NCI-H446 (cell line): ENCODE results near the gene PRSS23.
"Not testable (repeated sequence)": the region's sequence is repeated elsewhere in the genome, so short reads cannot be mapped to it uniquely, and the experiment has no call there.

Source experiments
- DNase-seq, 2 experiments: peaks; one replicate each; lab custom pipeline; 2025; lab: John Stamatoyannopoulos, UW

The PRSS23 gene, protein sequence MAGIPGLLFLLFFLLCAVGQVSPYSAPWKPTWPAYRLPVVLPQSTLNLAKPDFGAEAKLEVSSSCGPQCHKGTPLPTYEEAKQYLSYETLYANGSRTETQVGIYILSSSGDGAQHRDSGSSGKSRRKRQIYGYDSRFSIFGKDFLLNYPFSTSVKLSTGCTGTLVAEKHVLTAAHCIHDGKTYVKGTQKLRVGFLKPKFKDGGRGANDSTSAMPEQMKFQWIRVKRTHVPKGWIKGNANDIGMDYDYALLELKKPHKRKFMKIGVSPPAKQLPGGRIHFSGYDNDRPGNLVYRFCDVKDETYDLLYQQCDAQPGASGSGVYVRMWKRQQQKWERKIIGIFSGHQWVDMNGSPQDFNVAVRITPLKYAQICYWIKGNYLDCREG

DNA sequence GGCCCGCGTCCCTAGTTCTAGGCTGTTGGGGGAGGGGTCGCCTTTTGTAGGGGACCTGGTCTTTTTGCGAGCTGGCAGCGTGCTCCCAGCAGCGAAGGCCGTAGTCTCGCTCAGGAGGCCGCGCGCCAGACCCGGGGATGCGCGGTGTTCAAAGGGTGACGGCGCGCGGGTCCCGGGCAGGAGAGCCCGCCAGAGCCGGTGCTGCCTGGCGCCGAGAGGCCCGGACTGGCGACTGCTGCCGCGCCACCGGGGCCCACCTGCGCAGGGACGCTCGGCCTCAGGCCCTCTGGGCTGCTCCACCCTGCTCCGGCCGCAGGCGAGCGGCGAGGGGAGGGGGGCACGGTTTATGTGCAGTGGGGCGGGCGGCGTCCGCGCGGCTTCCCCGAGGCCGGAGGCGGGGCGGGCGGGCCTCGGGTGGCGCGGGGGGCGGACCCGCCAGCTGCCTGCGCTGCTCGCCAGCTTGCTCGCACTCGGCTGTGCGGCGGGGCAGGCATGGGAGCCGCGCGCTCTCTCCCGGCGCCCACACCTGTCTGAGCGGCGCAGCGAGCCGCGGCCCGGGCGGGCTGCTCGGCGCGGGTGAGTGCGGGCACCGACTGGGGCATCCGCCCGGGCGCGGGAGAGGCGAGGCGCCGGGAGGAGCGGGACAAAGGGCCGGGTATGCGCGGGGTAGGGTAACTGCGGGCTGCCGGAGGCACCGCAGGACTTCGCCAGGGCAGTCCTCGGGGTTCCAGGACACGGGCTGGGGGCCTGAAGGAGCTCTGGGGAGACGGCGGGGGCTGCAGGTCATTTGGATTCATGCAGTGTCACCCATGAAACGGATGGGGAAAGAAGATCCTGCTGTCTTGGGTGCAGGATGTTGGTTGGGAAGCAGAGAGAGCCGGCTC is at the start of gene PRSS23:
PRSS23 (plus strand) TSS at position 467 of the 884 bp plus-strand sequence. CDS start 7,102 bp downstream, outside the sequence.
- peak in 1 of 2 experiments; percentile 59 for DNase-seq

DNA sequence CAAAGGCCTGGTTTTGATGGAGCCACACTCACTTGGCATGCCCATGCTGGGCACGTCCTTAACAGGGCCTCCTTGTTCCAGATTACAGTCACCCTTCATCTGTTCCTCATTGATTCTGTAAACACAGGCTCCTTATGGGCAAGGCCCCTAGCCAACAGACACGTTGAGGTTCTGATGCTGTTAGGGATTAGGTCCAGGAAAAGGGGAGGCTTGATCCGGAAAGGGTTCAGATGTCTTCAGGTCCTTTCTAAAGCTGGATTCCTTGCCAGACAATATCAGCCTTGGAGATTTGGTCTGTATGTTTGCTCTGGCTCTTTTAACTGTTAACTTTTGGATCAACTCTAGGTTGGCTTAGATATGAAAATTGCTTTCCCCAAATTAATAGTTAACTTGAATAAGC is 46.9 kb upstream of the PRSS23 start:
- DNase-seq: peak in 1 of 2 experiments; percentile 19

DNA sequence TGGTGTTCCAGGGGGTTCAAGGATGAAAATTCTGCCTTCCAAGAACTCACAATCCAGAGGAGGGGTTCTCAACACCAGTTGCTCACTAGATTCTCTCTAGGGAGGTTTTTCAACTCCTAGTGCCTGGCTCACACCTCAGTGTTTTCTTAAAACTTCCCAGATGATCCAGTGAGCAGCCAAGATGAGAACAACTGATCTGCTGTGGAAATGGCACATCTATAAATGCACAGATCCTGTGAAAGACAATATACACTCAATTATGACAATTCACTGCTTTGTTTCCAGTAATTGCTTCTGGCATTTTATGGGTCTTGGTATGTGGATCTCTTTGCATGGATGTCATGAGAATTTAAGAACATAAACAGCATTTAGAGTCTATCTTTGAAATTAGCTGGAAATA is 45.2 kb upstream of the PRSS23 start:
- no peak for DNase-seq

DNA sequence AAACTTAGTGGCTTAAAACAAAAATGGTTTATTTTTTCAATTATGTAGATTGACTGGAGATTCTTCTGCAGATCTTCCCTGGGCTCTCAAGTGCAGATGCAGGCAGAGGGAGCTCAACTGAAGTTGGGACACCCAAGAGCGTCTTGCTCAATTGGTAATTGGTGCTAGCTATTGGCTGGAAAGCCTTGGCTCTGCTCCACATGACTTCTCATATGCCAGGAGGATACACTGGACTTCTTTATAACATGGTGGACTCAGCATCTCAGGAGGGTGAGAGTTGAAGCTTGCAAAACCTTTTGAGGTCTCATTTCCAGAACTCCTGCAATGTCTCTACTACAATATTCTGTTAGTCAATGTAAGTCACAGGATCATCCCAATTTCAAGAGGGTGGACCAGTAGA is 42.2 kb upstream of the PRSS23 start:
- DNase-seq: no peak

DNA sequence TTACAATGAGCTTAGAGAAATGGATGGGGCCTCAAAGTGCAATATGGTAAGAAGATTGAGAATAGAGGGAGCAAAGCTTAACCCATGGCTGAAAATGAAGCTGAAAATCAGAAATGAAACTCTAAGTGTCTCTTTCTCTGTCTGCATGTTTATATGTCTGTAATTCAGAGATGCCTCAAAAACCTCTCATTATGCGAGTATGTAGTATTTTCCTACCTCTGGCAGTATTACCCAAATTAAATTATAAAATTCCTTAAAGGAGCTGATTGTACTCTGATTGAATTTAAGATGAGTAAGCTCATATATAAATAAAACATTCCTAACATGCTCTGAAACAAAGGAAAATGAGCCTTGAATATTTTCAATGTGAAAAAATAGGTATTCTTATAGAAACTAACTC is 39.8 kb upstream of the PRSS23 start:
- no peak for DNase-seq

DNA sequence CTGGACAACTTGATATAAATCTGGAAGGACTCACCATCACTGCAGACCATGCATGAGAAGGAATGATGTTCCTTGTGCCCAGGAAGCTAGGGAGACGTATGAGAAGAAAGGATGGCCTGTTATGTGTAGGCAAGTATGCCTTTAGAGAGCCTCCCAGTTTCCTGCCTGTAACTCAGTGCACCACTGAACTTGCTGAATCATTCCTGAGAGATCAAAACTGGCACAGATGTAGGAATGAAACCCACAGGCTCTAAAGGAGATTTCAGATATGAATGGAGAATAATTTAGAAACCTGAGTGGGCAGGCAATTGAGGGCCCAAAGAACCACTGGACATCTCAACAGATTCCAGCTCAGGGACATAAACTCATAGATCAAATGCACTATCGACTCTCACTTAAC is 38.4 kb upstream of the PRSS23 start:
- no peak for DNase-seq

DNA sequence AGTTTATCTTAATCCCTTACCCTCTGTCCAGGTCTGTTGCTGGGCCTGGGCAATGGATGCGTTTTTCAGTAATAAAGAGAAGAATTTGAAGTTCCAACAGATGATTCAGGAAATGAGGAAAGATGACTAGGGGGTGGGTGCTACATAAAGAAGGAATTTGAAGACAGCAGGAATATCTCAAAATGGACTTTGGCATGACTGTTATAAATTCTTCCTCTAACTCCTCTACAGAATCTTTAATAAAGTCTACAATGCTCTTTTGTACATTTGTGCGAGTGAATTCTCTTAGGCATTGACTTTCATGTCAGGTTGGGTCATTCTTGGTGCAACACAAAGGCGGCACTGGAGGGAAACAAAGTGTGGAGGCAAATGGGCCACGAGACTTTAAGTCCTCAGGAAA is 35.1 kb upstream of the PRSS23 start:
- DNase-seq: no peak

DNA sequence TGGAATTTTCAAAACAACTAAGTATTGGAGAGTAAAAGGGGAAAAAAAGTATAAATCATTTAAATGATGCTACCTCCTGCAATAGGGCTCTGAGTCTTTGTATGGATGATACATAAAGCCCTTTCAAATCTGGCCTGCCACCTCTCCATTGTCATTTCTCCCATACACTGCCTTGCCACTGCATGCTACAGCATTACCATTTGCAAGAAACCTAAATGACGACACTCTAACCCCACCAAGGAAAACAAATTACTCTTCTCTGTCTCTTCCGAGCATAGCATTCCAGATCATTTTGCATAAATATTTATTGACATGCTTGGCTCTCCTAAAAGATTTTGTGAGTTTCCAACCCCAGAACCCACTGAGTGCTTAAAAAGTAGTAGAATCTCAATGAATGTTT is 34.5 kb upstream of the PRSS23 start:
- DNase-seq: no peak

DNA sequence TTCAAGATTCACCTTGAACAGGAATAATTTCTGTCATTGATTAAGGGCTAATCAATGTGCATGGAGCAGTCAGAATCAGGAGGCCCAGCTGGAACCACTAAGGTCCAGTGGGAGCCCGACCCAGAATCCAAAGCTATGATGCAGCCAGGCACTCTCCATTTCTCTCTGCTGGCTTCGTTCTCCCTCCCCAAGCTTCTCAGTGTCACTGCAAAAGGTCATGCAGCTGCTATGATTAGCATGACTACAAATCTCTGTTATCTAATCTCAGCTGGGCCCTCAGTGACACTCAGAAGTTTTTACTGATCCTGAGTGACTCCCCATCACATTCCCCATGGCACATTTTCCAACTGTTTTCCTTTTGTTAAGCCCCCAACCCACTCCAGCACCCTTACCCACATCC is 31.1 kb upstream of the PRSS23 start:
- DNase-seq: no peak

DNA sequence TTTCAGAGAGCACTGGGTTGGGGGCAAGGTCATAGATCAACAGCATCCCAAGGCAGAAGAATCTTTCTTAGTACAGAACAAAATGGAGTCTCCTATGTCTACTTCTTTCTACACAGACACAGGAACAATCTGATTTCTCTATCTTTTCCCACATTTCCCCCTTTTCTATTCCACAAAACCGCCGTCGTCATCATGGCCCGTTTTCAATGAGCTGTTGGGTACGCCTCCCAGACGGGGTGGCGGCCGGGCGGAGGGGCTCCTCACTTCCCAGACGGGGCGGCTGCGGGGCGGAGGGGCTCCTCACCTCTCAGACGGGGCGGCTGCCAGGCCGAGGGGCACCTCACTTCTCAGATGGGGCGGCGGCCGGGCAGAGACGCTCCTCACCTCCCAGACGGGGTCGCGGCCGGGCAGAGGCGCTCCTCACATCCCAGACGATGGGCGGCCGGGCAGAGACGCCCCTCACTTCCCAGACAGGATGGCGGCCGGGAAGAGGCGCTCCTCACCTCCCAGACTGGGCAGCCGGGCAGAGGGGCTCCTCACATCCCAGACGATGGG is 29.8 kb upstream of the PRSS23 start:
- DNase-seq: not testable (repeated sequence)

DNA sequence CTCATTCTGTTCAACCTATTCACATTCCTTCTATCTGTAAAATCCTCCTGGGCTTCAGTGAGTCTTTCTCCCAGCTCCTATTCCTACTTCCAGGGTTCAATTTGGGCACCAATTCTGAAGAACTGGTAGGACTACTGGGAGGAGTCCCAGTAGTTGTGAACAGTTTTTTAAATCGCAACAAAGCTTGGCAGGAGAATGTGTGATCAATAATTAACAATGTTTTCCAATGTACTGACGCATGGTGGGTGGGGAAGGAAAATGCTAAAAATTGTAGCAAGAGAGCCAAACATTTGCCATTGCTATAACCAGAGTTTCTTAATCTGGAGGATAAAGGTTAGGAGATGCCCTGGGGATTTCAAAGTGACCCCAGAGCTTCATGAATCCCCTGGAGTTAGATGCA is 27.3 kb upstream of the PRSS23 start:
- no peak for DNase-seq

DNA sequence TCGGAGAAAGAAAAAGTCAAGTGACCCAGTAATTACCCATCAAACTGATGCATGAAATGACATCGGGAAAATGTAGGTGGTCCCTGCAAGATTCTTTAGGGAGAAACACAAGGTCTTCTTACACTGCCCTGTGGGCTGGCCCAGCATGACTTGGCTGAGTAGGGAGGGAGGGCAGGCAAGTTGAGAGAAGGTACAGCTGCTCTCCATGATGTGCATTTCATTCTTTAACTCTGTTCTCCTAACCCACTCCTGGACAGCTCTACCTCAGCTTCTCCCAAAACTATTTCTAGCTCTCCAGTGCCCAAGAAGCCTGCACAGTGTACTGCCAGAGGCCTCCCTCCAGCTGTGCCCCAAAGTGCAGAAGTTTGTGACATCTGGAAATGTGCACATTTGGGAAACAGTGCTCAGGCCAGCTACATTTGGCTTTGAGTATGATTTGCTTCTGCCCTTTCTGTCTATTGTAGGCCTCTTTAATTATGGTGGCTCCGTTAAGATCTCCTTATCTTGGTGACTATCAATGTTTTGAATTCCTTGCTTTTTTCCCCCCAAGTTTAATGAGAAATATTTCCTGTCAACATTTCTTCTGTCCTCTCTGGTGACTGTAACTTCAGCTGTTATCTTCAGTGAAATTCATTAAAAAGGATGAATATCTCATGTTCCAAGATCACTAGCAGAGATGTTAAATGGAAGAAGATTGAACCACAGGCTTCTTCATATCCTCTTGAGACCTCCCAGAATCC is 26.7 kb upstream of the PRSS23 start:
- DNase-seq: no peak

DNA sequence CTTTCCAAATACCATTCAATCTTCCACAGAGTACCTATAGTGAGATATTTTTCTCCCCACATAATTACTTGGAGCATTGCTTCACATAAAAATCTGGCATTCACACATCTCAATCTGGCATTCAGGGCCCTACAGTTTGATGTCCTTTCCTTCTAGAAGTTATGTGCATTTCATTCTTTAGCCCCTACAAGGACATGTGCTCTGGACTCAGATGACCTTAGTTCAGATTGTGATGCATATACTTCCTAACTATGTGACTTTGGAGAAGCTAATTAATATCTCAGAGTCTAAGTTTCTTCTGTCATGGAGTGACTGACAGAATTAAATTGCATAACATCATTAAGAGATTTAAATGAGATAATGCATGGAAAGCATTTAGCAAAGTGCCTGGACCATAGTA is 25.9 kb upstream of the PRSS23 start:
- DNase-seq: no peak

DNA sequence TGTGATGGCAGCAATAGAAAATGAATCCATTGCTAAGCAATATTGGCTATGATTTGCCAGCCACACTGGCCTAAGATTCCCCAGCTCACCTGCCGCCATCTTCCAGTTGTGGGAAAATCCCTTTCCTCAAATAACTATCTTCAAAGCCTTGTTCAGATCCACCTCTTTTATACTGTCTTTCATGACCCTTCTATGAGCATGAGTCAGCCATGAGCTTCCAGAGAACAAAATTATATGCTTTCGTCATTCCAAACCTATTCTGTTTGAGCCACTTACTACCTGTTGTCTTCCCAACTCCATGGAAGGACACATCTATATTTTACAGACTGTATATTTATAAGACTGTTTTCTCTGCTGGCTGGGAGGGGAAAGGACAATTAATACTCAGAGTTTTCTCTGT is 25.0 kb upstream of the PRSS23 start:
- no peak for DNase-seq

DNA sequence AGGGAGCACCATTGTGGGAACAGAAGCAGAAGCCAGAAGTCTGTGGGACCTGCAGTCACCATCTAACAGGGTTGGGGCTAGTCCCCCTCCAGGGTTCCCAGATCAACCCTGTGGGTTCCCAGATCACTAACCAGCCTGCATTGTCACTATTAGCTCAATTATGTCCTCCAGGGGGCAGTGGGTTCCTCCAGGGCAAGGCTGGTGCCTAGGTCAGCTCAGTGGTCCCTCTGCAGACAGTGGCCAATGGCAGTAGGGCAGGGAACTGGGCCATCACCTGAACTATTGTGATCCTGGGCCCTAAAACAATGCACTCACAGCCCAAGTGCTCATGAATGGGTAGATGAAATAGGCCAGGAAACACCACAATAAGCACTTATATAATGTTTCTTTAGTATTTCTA is 18.8 kb upstream of the PRSS23 start:
- DNase-seq: no peak

DNA sequence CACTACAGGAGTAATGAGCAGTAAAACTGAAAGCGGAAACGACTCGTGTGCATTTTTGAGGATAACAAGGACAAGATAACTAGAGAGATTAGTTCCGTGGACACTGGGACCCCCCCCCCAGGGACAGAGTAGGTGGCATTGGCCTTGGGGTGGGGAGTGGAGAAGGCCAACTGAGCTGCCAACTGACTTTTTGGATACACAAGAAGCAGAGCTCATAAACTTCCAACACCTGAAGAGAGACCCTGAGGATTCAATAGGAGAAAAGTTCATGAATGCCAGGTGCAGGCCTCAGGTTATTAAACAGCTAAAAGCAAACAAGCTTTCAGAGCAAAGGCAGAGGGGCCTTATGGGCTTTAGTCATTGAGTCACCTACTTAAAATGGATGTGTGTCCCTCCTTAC is 17.6 kb upstream of the PRSS23 start:
- no peak for DNase-seq

DNA sequence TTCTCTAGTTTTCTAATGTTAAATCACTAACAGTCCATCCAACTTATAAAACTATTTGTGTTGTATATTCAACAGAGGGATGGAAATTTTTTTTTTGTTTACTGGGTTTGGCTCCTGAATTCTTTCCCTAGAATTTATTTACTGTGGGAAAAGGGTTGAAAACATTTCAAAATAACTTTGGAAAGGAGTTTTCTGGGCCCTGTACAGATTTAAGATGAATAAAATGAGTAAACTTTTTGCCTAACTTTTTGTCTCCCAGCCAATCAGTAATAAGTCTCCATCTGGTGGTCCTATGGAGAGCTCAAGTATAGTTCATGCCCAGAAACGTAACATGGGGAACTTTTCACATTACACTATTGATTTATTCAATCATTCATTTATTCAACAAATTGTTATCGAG is 16.7 kb upstream of the PRSS23 start:
- DNase-seq: no peak

DNA sequence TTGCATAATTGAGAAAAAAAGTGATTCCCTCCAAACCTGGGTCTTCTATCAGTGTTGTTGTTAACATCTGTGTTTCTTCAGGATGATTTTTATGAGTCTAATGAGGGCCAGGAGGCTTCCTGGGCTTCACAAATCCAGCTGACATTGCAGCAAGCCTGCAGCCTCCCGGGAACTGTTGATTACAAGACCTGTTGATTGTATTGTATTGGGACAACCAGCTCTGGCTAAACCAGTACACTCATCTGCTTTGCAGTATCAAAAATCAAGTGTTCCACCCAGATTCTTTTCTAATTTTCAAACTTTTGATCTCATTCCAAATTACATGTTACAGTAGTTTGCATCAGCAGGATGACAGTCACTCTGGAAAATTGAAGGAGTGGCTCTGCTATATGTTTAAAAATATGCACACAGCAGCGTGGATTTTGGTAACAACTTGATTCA is 16.1 kb upstream of the PRSS23 start:
- DNase-seq: no peak

DNA sequence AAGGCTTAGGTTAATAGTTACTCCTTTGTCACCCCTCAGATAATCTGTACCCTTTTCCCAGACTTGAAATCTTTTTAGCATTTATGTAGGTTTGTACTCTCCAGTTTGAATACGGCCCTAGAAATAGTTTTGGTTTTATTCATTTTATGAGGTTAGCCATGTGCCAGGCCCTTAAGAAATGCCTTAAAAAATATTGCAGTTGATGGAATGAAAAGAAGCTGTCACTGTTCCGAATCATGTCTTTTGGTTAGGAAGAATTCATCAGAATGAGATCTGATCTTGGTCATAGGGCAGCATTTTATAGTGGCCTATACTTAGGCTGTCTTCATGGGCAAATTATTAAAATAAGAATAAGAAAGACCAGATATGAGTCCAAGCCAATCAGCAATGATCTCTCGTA is 14.8 kb upstream of the PRSS23 start:
- no peak for DNase-seq

DNA sequence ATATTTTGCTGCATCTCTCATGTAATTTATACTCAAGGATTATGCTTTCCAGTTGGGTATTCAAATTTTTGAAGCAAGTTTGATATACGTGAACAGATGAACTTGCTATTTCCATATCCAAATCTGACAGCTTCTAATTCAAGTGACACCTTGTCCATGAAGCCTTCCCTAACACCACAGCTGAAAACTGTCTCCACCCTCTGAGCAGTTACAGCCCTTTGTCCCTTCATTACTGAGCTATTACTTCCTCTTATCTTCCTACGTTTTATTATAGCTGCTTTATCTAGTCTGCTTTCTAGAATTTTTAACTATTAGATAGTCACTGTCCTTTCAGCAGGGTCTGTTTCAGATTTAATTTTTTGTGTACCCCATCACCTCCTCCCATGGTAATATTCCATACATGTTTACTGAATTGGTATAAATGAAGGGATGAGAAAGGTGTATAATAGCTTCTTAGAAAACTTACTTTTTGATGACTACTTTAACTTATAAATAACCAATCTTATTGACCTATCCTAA is 13.3 kb upstream of the PRSS23 start:
- no peak for DNase-seq

DNA sequence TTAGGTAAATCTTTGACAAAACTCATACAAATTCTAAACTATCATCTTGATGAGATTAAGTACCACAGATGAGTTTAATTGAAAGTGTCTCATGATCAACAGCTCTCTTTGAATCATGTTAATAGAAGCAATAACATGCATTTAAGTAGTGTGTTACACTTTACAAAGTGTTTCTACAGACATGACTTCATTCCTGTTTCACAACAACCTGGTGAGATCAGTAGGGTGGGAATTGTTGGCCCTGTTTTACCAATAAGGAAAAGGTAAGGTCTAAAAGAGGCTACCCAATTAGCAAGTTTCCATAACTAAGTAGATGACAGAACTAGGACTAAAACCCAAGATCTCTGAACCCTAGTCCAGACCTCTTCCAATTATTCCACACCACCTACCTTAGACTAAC is 12.7 kb upstream of the PRSS23 start:
- no peak for DNase-seq

DNA sequence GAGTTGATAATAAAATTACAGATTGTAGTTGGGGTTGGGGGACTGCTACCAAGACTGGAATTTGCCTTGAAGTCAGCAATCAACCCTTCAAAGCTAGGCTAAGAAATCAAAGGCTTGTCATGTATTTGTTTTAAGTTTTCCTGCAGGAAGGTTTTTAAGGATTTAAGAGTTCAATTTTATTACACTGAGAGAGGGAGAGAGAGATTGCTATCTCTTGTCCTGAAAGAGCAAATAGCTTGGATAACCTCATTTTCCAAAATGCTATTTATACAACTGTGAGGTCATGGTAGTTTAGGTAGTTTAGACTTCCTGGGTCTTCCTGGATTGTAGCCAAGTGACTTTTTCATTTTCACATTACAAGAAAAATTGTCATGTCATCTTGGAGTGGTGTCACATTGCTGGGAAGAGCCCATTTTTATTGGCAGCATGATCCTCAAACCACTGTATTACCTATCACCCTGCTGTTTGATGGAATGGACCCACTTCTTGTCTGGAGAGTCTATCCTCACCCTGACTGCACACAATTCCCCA is 10.1 kb upstream of the PRSS23 start:
- DNase-seq: no peak
